Measurements from ENCODE around the gene DCHS2.

- TF ChIP-seq, protein P1, sequence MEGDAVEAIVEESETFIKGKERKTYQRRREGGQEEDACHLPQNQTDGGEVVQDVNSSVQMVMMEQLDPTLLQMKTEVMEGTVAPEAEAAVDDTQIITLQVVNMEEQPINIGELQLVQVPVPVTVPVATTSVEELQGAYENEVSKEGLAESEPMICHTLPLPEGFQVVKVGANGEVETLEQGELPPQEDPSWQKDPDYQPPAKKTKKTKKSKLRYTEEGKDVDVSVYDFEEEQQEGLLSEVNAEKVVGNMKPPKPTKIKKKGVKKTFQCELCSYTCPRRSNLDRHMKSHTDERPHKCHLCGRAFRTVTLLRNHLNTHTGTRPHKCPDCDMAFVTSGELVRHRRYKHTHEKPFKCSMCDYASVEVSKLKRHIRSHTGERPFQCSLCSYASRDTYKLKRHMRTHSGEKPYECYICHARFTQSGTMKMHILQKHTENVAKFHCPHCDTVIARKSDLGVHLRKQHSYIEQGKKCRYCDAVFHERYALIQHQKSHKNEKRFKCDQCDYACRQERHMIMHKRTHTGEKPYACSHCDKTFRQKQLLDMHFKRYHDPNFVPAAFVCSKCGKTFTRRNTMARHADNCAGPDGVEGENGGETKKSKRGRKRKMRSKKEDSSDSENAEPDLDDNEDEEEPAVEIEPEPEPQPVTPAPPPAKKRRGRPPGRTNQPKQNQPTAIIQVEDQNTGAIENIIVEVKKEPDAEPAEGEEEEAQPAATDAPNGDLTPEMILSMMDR (IDR thresholded peaks at IDR 0.05) = no peak
- TF ChIP-seq POLR2A (IDR thresholded peaks at IDR 0.05) = no peak
Observed at GRCh38 chr4:154313004-154313585, 178.5 kb downstream of the DCHS2 start.
